Fibroblast of lung (primary cell): Measurements from ENCODE around the gene INF2. TPM values are rescaled to one million over a fixed set of nuclear protein-coding genes. Genes with fewer than 3 reads are reported as not detected.
"Not testable (repeated sequence)": the region's sequence is repeated elsewhere in the genome, so short reads cannot be mapped to it uniquely, and the experiment has no call there.

Experiments
- DNase-seq, 2 donors: peaks; one replicate each; pipeline versions ENCODE4 v3.0.0 to v3.0.0-alpha.2; 2010; ENCODE audit warnings: low read depth in 2 of 2
- H2AFZ ChIP-seq: 2 replicates; pipeline ENCODE4 v1.5.1; 2012; ENCODE audit warnings: low read length, control low read depth, inconsistent platforms
- H3K27ac ChIP-seq: 2 replicates; pipeline ENCODE4 v1.5.1; 2011; ENCODE audit warnings: low read length, control low read depth; ENCODE audit not compliant: insufficient read depth
- H3K27me3 ChIP-seq: 2 replicates; pipeline ENCODE4 v1.5.1; 2011; ENCODE audit warnings: mild to moderate bottlenecking, low read length; ENCODE audit not compliant: control insufficient read depth, insufficient read depth
- H3K36me3 ChIP-seq: 2 replicates; pipeline ENCODE4 v1.5.1; 2011; ENCODE audit warnings: low read length; ENCODE audit not compliant: control insufficient read depth, insufficient read depth
- H3K4me1 ChIP-seq: 2 replicates; pipeline ENCODE4 v1.5.1; 2011; ENCODE audit warnings: low read length; ENCODE audit not compliant: control insufficient read depth, insufficient read depth; ENCODE audit errors: extremely low read depth
- H3K4me2 ChIP-seq: 2 replicates; pipeline ENCODE4 v1.5.1; 2011; ENCODE audit warnings: low read length, control low read depth; ENCODE audit not compliant: insufficient read depth; ENCODE audit errors: extremely low read depth
- H3K4me3 ChIP-seq, 4 experiments: fragments of 200-600 bp in 1 of 4; sonication (generic) in 1 of 4; replicated peaks in 1 of 4; 2 replicates each; pipeline ENCODE4 v1.5.1; 2011 to 2016; ENCODE audit warnings: low read length in 4 of 4, low read depth in 3 of 4, mild to moderate bottlenecking in 3 of 4, control low read depth in 2 of 4, inconsistent platforms in 1 of 4, mixed read lengths in 1 of 4; ENCODE audit not compliant: insufficient read depth in 1 of 4; ENCODE audit errors: control extremely low read depth in 1 of 4
- H3K79me2 ChIP-seq: 2 replicates; pipeline ENCODE4 v1.5.1; 2012; ENCODE audit warnings: mild to moderate bottlenecking, low read length, inconsistent platforms; ENCODE audit not compliant: control insufficient read depth, insufficient read depth
- H3K9ac ChIP-seq: 2 replicates; pipeline ENCODE4 v1.5.1; 2011; ENCODE audit warnings: mild to moderate bottlenecking, low read length, control low read depth; ENCODE audit not compliant: insufficient read depth
- H3K9me3 ChIP-seq: 2 replicates; pipeline ENCODE4 v1.5.1; 2012; ENCODE audit warnings: low read depth, low read length; ENCODE audit not compliant: control insufficient read depth, insufficient read depth
- H4K20me1 ChIP-seq: 2 replicates; pipeline ENCODE4 v1.5.1; 2011; ENCODE audit warnings: low read length; ENCODE audit not compliant: control insufficient read depth, insufficient read depth; ENCODE audit errors: extremely low read depth
- CTCF ChIP-seq, 2 donors: IDR thresholded peaks in 1 of 2; conservative IDR thresholded peaks in 1 of 2; 1 replicate in 1 of 2; 2 replicates in 1 of 2; pipeline ENCODE4 v1.5.1; 2011 to 2012; ENCODE audit warnings: low read length in 2 of 2, control low read depth in 1 of 2, inconsistent platforms in 1 of 2, low read depth in 1 of 2, mild to moderate bottlenecking in 1 of 2
- EZH2 ChIP-seq: IDR thresholded peaks from 2 replicates; pipeline ENCODE4 v1.5.1; 2012; ENCODE audit warnings: low read length, control low read depth, mild to moderate bottlenecking; ENCODE audit errors: missing control alignments
- polyA plus RNA-seq, 2 donors: library from polyadenylated mRNA; depleted of rRNA in 1 of 2; stranded (reverse) in 1 of 2; unstranded in 1 of 2; fragments of >200 nt; gene quantifications; 2 replicates each; pipeline ENCODE4 v1.2.1, GENCODE V29; 2011 to 2012; ENCODE audit warnings: missing spikeins in 1 of 2
- total RNA-seq: library from RNA; depleted of rRNA; stranded (reverse); fragments of >200 nt; gene quantifications from 2 replicates; pipeline ENCODE4 v1.2.1, GENCODE V29; 2014

INF2 gene
- total and polyA plus RNA-seq, 2 donors (not counting 1 experiment from before 2014, with no cell fraction given): 19.8 to 50.9 TPM

- H3K4me1 ChIP-seq, H3K9me3 ChIP-seq, H3K4me2 ChIP-seq: not testable (repeated sequence)
Observed at GRCh38 chr14:104662472-104662871, 26.9 kb upstream of the INF2 start.

DNA sequence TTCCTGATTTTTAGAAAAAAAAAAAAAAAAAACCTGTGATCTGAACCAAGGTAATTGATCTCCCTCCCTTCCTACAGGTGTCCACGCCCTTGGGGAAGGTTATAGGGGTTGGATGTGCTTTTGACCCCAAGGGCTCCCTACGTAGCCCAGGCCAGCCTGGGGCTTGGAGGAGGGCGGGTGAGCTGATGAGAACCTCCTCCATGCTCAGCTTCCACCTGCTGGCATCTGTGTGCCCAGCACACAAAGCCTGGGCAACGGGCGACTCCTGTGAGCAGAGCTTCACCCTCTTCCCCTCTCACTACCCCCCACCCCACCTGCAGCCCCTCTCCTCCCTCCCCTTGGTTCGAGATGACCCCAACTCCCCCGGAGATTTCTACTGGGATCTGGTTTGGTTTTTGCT, 25.3 kb upstream of the INF2 start:
- Histone ChIP-seq H3K79me2 (no peaks in the 10 kb centered on the region), H3K4me3 (no peak overlapping the region), H3K27ac (no peak overlapping the region), H3K9me3 (no peaks in the 10 kb centered on the region), H3K9ac (no peak overlapping the region), H3K4me2 (no peak overlapping the region), H4K20me1 (no peaks in the 10 kb centered on the region), H3K36me3 (no peaks in the 10 kb centered on the region), H2AFZ (no peak overlapping the region), H3K27me3 (no peaks in the 10 kb centered on the region), H3K4me1 (no peaks in the 10 kb centered on the region)
- DNase-seq: no peak
- TF ChIP-seq EZH2 (no peak), CTCF (conservative IDR thresholded peaks at IDR 0.05 in 1 of 2, IDR thresholded peaks at IDR 0.05 in 1 of 2; ENCODE audit: low read depth in 1 of 2, low read length in 2 of 2) (no peak)

More at GRCh38 chr14:104662472-104662871, 26.9 kb upstream of the INF2 start:
- not testable (repeated sequence) for H4K20me1 ChIP-seq, DNase-seq, H3K4me3 ChIP-seq, H2AFZ ChIP-seq, H3K9ac ChIP-seq, H3K79me2 ChIP-seq, H3K27me3 ChIP-seq, H3K36me3 ChIP-seq, H3K27ac ChIP-seq

DNA sequence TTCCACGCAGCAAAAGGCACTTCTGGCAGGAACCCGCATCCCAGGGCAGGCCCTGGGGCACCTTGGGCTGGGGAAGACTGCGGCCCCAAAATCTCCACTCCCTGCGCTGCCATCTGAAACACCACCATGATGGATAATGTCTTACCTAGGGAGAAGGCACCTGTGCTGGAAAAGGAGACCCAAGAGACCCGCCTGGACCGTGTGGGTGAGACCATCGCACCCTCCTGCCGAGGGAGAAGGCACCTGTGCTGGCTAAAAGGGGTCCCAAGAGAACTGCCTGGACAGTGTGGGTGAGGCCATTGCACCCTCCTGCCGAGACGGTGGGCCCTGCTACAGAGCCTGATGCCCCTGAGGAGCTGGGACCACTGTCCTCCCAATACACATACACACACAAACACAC, 24.8 kb upstream of the INF2 start:
- Histone ChIP-seq H3K4me1 (no peaks in the 10 kb centered on the region), H4K20me1 (no peaks in the 10 kb centered on the region), H3K4me2 (no peak overlapping the region), H3K79me2 (no peaks in the 10 kb centered on the region), H3K9me3 (no peaks in the 10 kb centered on the region), H2AFZ (no peak overlapping the region), H3K27ac (no peak overlapping the region), H3K36me3 (no peaks in the 10 kb centered on the region), H3K27me3 (no peaks in the 10 kb centered on the region), H3K9ac (no peak overlapping the region), H3K4me3 (no peak overlapping the region)
- no peak for DNase-seq
- no peak for TF ChIP-seq CTCF (conservative IDR thresholded peaks at IDR 0.05 in 1 of 2, IDR thresholded peaks at IDR 0.05 in 1 of 2; ENCODE audit: low read depth in 1 of 2, low read length in 2 of 2)
- TF ChIP-seq EZH2: no peak
